IMR-90 (cell line): Measurements from ENCODE around the gene HSPG2. TPM values are rescaled to one million over a fixed set of nuclear protein-coding genes. Genes with fewer than 3 reads are reported as not detected.

ENCODE experiments used
- ATAC-seq: fragments of 200-7000 bp; cut with Tn5 transposase; 2 replicates; pipeline ENCODE4 v1.9.1; 2020; ENCODE audit warnings: low read depth, mild to moderate bottlenecking, moderate library complexity
- BruUV-seq: library from RNA; stranded (reverse); fragments of 400-500 nt; replicated peaks from 2 replicates; lab custom pipeline; 2021; lab: Mats Ljungman, UMichigan
- CTCF ChIA-PET: fragments of 300-600 bp; formaldehyde crosslinking; extraction: SDS; loops from one replicate; lab custom pipeline; 2021; ENCODE audit warnings: antibody characterized with exemption; lab: Yijun Ruan, JAX
- POLR2A ChIA-PET: fragments of 300-600 bp; sonication (Branson Sonifier 250); formaldehyde crosslinking; loops from one replicate; lab custom pipeline; 2022; ENCODE audit warnings: antibody characterized with exemption; ENCODE audit not compliant: unreplicated experiment; lab: Charles Lee
- DNase-seq: peaks from one replicate; pipeline ENCODE4 v3.0.0; 2013
- H2AFZ ChIP-seq: replicated peaks from 2 replicates; pipeline ENCODE3; 2013; ENCODE audit warnings: low read length, mild to moderate bottlenecking; ENCODE audit not compliant: poor library complexity
- H2AK5ac ChIP-seq: 2 replicates; pipeline ENCODE4 v1.6.1; 2013; ENCODE audit warnings: low read depth, low read length, inconsistent platforms
- H2AK9ac ChIP-seq: replicated peaks from 2 replicates; pipeline ENCODE3; 2013; ENCODE audit warnings: mild to moderate bottlenecking, low read depth, low read length, moderate library complexity; ENCODE audit not compliant: poor library complexity
- H2BK120ac ChIP-seq: 2 replicates; pipeline ENCODE4 v1.6.1; 2013; ENCODE audit warnings: low read depth, low read length, inconsistent platforms
- H2BK15ac ChIP-seq: 3 replicates; pipeline ENCODE4 v1.6.1; 2013; ENCODE audit warnings: low read depth, low read length, inconsistent platforms
- H2BK20ac ChIP-seq: 2 replicates; pipeline ENCODE4 v1.6.1; 2013; ENCODE audit warnings: low read depth, mild to moderate bottlenecking, inconsistent platforms, low read length, moderate library complexity
- H2BK5ac ChIP-seq: 2 replicates; pipeline ENCODE4 v1.6.1; 2013; ENCODE audit warnings: mild to moderate bottlenecking, low read depth, low read length, inconsistent platforms; ENCODE audit not compliant: poor library complexity, severe bottlenecking
- H3K14ac ChIP-seq: replicated peaks from 2 replicates; pipeline ENCODE4 v1.6.1; 2013; ENCODE audit warnings: low read depth, low read length, inconsistent platforms
- H3K18ac ChIP-seq: 2 replicates; pipeline ENCODE4 v1.6.1; 2013; ENCODE audit warnings: low read depth, low read length, control low read depth
- H3K23ac ChIP-seq: 2 replicates; pipeline ENCODE4 v1.6.1; 2013; ENCODE audit warnings: low read depth, low read length, inconsistent platforms
- H3K27ac ChIP-seq: 2 replicates; pipeline ENCODE4 v1.5.1; 2013; ENCODE audit warnings: mild to moderate bottlenecking, control low read depth, low read length; ENCODE audit not compliant: insufficient read depth
- H3K27me3 ChIP-seq: 2 replicates; pipeline ENCODE4 v1.6.1; 2013; ENCODE audit warnings: low read length; ENCODE audit not compliant: control insufficient read depth, insufficient read depth
- H3K36me3 ChIP-seq: 2 replicates; pipeline ENCODE4 v1.6.1; 2013; ENCODE audit warnings: low read length, mixed read lengths; ENCODE audit not compliant: control insufficient read depth, insufficient read depth
- H3K4ac ChIP-seq: 2 replicates; pipeline ENCODE4 v1.6.1; 2013; ENCODE audit warnings: low read depth, low read length, inconsistent platforms
- H3K4me1 ChIP-seq: 2 replicates; pipeline ENCODE4 v1.6.1; 2013; ENCODE audit warnings: low read length, mixed read lengths; ENCODE audit not compliant: control insufficient read depth, insufficient read depth
- H3K4me2 ChIP-seq: 2 replicates; pipeline ENCODE4 v1.6.1; 2013; ENCODE audit warnings: low read depth, mild to moderate bottlenecking, control low read depth, low read length, moderate library complexity
- H3K4me3 ChIP-seq: 2 replicates; pipeline ENCODE4 v1.5.1; 2013; ENCODE audit warnings: low read depth, mild to moderate bottlenecking, control low read depth, low read length, moderate library complexity; ENCODE audit not compliant: insufficient read depth
- H3K56ac ChIP-seq: 2 replicates; pipeline ENCODE4 v1.6.1; 2013; ENCODE audit warnings: low read length, inconsistent platforms; ENCODE audit not compliant: insufficient read depth; ENCODE audit errors: extremely low read depth
- H3K79me1 ChIP-seq, 2 experiments: 2 replicates each; pipeline ENCODE4 v1.6.1; 2013; ENCODE audit warnings: low read length in 2 of 2, inconsistent platforms in 1 of 2, low read depth in 1 of 2
- H3K9ac ChIP-seq: 2 replicates; pipeline ENCODE4 v1.6.1; 2013; ENCODE audit warnings: low read depth, low read length, control low read depth
- H3K9me1 ChIP-seq: 2 replicates; pipeline ENCODE4 v1.6.1; 2013; ENCODE audit warnings: low read length, inconsistent platforms; ENCODE audit not compliant: insufficient read depth
- H3K9me3 ChIP-seq: 2 replicates; pipeline ENCODE4 v1.6.1; 2013; ENCODE audit warnings: low read length; ENCODE audit not compliant: control insufficient read depth, insufficient read depth
- H4K20me1 ChIP-seq: 2 replicates; pipeline ENCODE4 v1.6.1; 2013; ENCODE audit warnings: low read length, inconsistent platforms; ENCODE audit not compliant: insufficient read depth
- H4K5ac ChIP-seq: 2 replicates; pipeline ENCODE4 v1.6.1; 2013; ENCODE audit warnings: mild to moderate bottlenecking, low read depth, low read length, control low read depth
- H4K8ac ChIP-seq, 2 experiments: 2 replicates each; pipeline ENCODE4 v1.6.1; 2013; ENCODE audit warnings: low read depth in 2 of 2, low read length in 2 of 2, control low read depth in 1 of 2, inconsistent platforms in 1 of 2
- H4K91ac ChIP-seq: 2 replicates; pipeline ENCODE4 v1.6.1; 2013; ENCODE audit warnings: low read depth, low read length, inconsistent platforms; ENCODE audit not compliant: insufficient read depth
- BHLHE40 ChIP-seq: fragments of 150-350 bp; IDR thresholded peaks from 2 replicates; pipeline ENCODE4 v1.6.1; 2016; ENCODE audit warnings: mild to moderate bottlenecking, low read depth, low read length
- CEBPB ChIP-seq: IDR thresholded peaks from 2 replicates; pipeline ENCODE4 v1.6.1; 2012; ENCODE audit warnings: low read depth, low read length, improper control_type of control experiment
- CTCF ChIP-seq: conservative IDR thresholded peaks from 2 replicates; pipeline ENCODE4 v1.5.1; 2012; ENCODE audit warnings: mild to moderate bottlenecking, low read depth, low read length, improper control_type of control experiment
- ELK1 ChIP-seq: fragments of 150-350 bp; IDR thresholded peaks from 2 replicates; pipeline ENCODE4 v1.6.1; 2016; ENCODE audit warnings: low read depth, mild to moderate bottlenecking, low read length, moderate library complexity, borderline replicate concordance
- FOS ChIP-seq: fragments of 150-350 bp; IDR thresholded peaks from 2 replicates; pipeline ENCODE4 v1.6.1; 2016; ENCODE audit warnings: low read depth, low read length
- MAFK ChIP-seq: IDR thresholded peaks from 2 replicates; pipeline ENCODE4 v1.6.1; 2012; ENCODE audit warnings: low read depth, low read length, improper control_type of control experiment
- NFE2L2 ChIP-seq: fragments of 150-350 bp; IDR thresholded peaks from 2 replicates; pipeline ENCODE4 v1.6.1; 2016; ENCODE audit warnings: low read depth, mild to moderate bottlenecking, low read length
- RAD21 ChIP-seq: IDR thresholded peaks from 2 replicates; pipeline ENCODE4 v1.6.1; 2012; ENCODE audit warnings: low read length, improper control_type of control experiment
- RCOR1 ChIP-seq: IDR thresholded peaks from 2 replicates; pipeline ENCODE4 v1.6.1; 2012; ENCODE audit warnings: mild to moderate bottlenecking, low read length, improper control_type of control experiment; ENCODE audit not compliant: insufficient replicate concordance
- RFX5 ChIP-seq: IDR thresholded peaks from 2 replicates; pipeline ENCODE4 v1.8.0; 2012; ENCODE audit warnings: low read depth, mild to moderate bottlenecking, low read length, moderate library complexity
- SMC3 ChIP-seq: fragments of 150-350 bp; IDR thresholded peaks from 2 replicates; pipeline ENCODE4 v1.6.1; 2016; ENCODE audit warnings: low read depth, mild to moderate bottlenecking, antibody characterized with exemption, low read length, moderate library complexity
- WGBS, 2 experiments: methylation state at CpG; one replicate each; pipeline versions ENCODE4 v1.1.5 to v1.1.7; 2013; ENCODE audit warnings: missing lambda C conversion rate in 2 of 2; ENCODE audit not compliant: insufficient read length in 1 of 2; ENCODE audit errors: extremely low coverage in 2 of 2; 5-methylcytosine and 5-hydroxymethylcytosine counted together
- dilution Hi-C: fragments of 300-500 bp; cut with HindIII; formaldehyde crosslinking; loops from one replicate; pipeline ENCODE4 v1.14.3; 2018; ENCODE audit warnings: low sequenced_read_pairs; ENCODE audit not compliant: unreplicated experiment
- in situ Hi-C: fragments of 300-500 bp; cut with MboI; formaldehyde crosslinking; loops from 3 replicates; pipeline ENCODE4 v1.14.3; 2019; ENCODE audit warnings: low sequenced_read_pairs, inconsistent platforms, mixed read lengths
- intact Hi-C: fragments of 100-400 bp; cut with micrococcal nuclease; formaldehyde crosslinking; loops from 2 replicates; pipeline ENCODE4 v1.10.0; 2022
- polyA plus RNA-seq, 3 experiments: library from polyadenylated mRNA; depleted of rRNA; stranded (reverse); fragments of >200 nt; gene quantifications; 2 replicates each; pipeline ENCODE4 v1.2.3, GENCODE V29; 2012; ENCODE audit warnings: low replicate concordance in 1 of 3
- total RNA-seq: library from RNA; depleted of rRNA; stranded (reverse); fragments of >200 nt; gene quantifications from 2 replicates; pipeline ENCODE4 v1.2.3, GENCODE V29; 2012

Gene HSPG2
- total and polyA plus RNA-seq, 2 of the 4 experiments (the other 2 are of a cell fraction), result 15.8 to 94.0 TPM

GRCh38 chr1:21927533-21928237 lies 9.4 kb downstream of the HSPG2 start:
- no peak for DNase-seq
- peaks cover 37 to 91% of the 10 kb centered on the region in 2 experiments for H3K79me1 ChIP-seq

More at GRCh38 chr1:21927533-21928237, 9.4 kb downstream of the HSPG2 start:
- Histone ChIP-seq H4K20me1 (peaks cover 9% of the 10 kb centered on the region; the same call in 1 of the 2 replicates), H3K9me1 (peaks cover 56% of the 10 kb centered on the region), H2AFZ (peak overlapping the region; percentile 73), H3K36me3 (peaks cover 5% of the 10 kb centered on the region), H3K9me3 (no peaks in the 10 kb centered on the region), H3K4me1 (peaks cover 63% of the 10 kb centered on the region), H3K4me3 (no peak overlapping the region), H3K4ac (peak overlapping the region; percentile 95), H4K5ac (peak overlapping the region; percentile 88), H3K27ac (peak overlapping the region; percentile 95), H3K14ac (peak overlapping the region; percentile 86), H4K8ac (peak overlapping the region; percentile 81 to 90; a peak in 3 of 4 replicates), H4K91ac (peak overlapping the region; percentile 85), H3K18ac (peak overlapping the region; percentile 79), H2BK15ac (peak overlapping the region; percentile 66; the same call in 1 of the 3 replicates), H2BK120ac (peak overlapping the region; percentile 94), H3K56ac (no peak overlapping the region), H2AK5ac (peak overlapping the region; percentile 94), H3K27me3 (no peaks in the 10 kb centered on the region), H3K23ac (peak overlapping the region; percentile 72), H2AK9ac (peak overlapping the region; percentile 95), H3K4me2 (no peak overlapping the region; the same call in 1 of the 2 replicates), H2BK5ac (peak overlapping the region; percentile 70), H2BK20ac (peak overlapping the region; percentile 83), H3K9ac (peak overlapping the region; percentile 34)
- in situ Hi-C loops (no loop called here), dilution Hi-C loops (no loop called here), intact Hi-C loops (no loop called here)
- ATAC-seq, result no peak
- POLR2A ChIA-PET, result no interaction called here
- BruUV-seq, result no TSS peak
- 83% methylated on average over 4 of the region's 12 CpGs; no CpG with 5 or more reads in 1 of the 2 experiments for WGBS, 2 experiments
- TF ChIP-seq SMC3, result no peak
- TF ChIP-seq MAFK, result no peak
- no peak for TF ChIP-seq ELK1
- TF ChIP-seq NFE2L2, result no peak
- no peak for TF ChIP-seq CEBPB
- TF ChIP-seq RFX5, result no peak
- TF ChIP-seq BHLHE40, result no peak
- no peak for TF ChIP-seq RAD21
- TF ChIP-seq CTCF, result no peak
- no peak for TF ChIP-seq FOS
- no peak for TF ChIP-seq RCOR1
- CTCF ChIA-PET, result interaction anchor here (0.6 kb wide), 1 partner anchor 214 kb away, joined by 3 read pairs; no protein-coding TSS in a partner anchor
